GM18951 (cell line): Measurements from ENCODE around the gene DOK6.

Source experiments
- POLR2A ChIP-seq: IDR thresholded peaks from 4 replicates; pipeline ENCODE4 v1.6.1; 2011; ENCODE audit warnings: mild to moderate bottlenecking; ENCODE audit not compliant: insufficient read length, insufficient read depth; ENCODE audit errors: extremely low read depth
- in situ Hi-C: fragments of 300-500 bp; cut with MboI; formaldehyde crosslinking; loops from one replicate; pipeline ENCODE4 v1.12.0; 2022; ENCODE audit warnings: low sequenced_read_pairs, mixed read lengths, inconsistent platforms; ENCODE audit not compliant: unreplicated experiment

The DOK6 gene

GRCh38 chr18:69401226-69401971 lies 711 bp downstream of the DOK6 start:
- TF ChIP-seq POLR2A, result no peak
- in situ Hi-C loops, result no loop called here

GRCh38 chr18:69401972-69402532 lies 1.4 kb downstream of the DOK6 start:
- no peak for TF ChIP-seq POLR2A
- in situ Hi-C loops, result no loop called here

DNA sequence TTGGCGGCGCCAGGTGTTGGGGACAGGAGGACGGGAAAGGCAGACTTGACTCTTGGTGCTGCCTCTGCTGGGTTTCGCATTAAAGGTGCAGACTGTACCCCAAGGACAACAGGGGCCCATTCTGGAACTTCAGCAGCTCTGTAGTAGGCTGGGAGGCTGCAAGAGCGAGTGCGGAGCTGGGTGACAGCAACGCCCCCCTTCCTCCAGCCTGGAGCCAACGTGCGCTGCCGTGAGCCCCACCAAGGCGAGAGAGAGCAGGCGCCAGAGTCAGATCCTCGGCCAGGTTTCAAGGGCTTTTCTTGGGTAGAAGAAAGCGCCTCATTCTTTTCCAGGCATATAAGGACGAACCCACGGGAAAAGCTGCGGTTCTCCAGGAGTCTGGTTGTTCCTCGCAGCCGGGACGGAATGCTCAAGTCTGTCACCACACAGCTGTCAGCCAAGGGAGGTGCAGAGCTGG lies 1.9 kb downstream of the DOK6 start:
- in situ Hi-C loops, result no loop called here
- no peak for TF ChIP-seq POLR2A

- in situ Hi-C loops, result no loop called here
Measured at GRCh38 chr18:69408522-69408921, 7.8 kb downstream of the DOK6 start.

DNA sequence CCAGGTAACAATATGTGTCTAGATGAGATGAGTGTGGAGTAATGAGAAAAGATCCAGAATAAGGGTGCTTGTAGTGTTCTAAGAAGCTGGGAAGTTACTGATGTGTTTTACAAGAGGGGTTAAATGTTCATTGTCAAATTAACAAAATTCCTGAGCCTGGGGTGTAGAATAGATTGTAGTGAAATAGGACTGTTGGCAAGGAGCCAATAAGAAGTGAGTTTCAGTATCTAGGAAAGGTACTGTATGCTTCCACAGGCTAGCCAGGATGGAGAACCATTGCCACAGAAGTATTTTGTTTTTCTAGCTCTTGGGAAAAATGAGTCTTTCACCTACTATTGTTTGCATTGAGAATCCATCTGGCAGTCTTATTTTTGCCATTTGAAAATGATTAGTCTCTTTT lies 10.5 kb downstream of the DOK6 start:
- TF ChIP-seq POLR2A, result no peak
- in situ Hi-C loops, result no loop called here

More at GRCh38 chr18:69408522-69408921, 7.8 kb downstream of the DOK6 start:
- no peak for TF ChIP-seq POLR2A

DNA sequence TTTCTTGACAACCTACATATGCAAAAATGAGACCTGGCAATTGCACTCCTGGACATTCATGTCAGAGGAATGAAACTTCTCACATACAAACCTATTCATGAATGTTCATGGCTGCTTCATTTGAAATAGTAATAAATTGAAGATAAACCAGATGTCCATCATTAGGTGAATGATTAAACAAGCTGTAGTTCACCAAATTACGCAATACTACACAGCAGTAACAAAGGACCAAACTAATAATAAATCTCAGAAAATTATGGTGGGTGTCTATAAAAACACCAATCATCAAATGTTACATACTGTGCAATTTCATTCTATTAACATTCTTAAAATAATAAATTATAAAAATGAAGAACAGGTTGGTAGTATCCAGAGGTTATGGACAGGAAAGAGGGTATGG lies 13.5 kb downstream of the DOK6 start:
- TF ChIP-seq POLR2A, result no peak
- in situ Hi-C loops, result no loop called here

GRCh38 chr18:69432847-69433246 lies 32.2 kb downstream of the DOK6 start:
- in situ Hi-C loops, result no loop called here

GRCh38 chr18:69435000-69435399 lies 34.3 kb downstream of the DOK6 start:
- in situ Hi-C loops, result no loop called here
- no peak for TF ChIP-seq POLR2A

More at GRCh38 chr18:69432847-69433246, 32.2 kb downstream of the DOK6 start:
- no peak for TF ChIP-seq POLR2A

GRCh38 chr18:69444221-69444620 lies 43.5 kb downstream of the DOK6 start:
- no peak for TF ChIP-seq POLR2A
- in situ Hi-C loops, result no loop called here

DNA sequence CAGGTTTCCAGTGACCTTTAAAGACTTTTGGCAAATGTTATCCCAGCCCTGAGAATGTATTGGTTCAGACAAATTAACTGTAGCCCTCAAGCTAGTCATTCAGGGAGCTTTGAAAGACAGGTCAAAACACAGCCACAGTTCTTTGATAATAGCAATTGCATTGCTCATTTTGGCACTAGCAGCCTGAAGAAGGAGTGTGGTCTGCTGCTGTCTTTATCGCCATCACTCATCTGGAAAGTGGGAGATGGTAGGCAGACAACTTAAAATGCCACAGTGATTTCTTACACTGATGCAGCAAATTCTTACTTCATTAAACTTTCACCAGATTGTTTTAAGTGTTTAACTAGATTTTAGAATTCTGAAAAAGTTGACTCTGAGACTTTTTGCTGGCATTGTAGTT lies 47.2 kb downstream of the DOK6 start:
- TF ChIP-seq POLR2A, result no peak
- in situ Hi-C loops, result no loop called here

DNA sequence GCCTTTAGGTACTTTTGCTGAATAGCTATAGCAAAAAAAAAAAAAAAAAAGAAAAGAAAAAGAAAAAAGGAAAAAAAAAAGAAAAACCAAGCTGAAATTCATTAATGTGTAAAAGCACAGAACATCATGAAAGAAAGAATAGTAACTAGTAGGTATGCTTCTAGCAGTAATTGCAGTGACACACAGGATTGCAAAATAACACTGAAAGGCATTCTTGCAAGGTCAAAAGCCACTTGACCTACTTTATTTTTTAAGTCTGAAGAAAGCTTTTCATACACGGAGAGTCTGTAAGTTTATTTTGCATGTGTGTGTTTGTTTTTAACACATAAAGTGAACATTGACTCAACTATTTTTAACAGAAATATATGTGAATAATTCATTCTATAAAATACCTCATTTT lies 54.4 kb downstream of the DOK6 start:
- in situ Hi-C loops, result no loop called here
- no peak for TF ChIP-seq POLR2A

DNA sequence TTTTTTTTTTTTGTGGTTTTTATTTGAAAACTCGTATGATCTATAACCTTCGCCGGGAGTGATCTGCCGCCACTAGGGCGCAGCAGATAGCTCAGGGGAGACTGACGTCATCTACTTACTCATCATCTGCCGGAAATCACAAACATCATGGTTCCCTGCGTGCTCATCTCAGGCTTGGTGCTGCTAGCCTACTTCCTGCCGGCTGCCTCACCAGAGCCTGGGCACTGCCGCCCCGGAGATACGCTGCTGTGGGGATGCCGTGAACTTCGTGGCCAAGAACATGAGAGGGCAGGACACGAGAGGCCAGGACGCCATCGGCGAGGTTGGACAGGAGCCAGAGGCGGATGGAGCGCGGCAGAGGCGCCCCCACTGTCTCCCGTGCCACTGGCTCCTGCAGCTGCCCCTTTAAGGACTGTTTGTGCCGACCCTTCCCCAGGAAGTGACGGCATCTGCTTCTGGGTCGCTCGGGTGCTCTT lies 68.8 kb downstream of the DOK6 start:
- no peak for TF ChIP-seq POLR2A
- in situ Hi-C loops, result no loop called here

- in situ Hi-C loops, result no loop called here
- no peak for TF ChIP-seq POLR2A
Measured at GRCh38 chr18:69480460-69480859, 79.8 kb downstream of the DOK6 start.

- in situ Hi-C loops, result no loop called here
Measured at GRCh38 chr18:69483574-69483973, 82.9 kb downstream of the DOK6 start.

GRCh38 chr18:69484699-69485396 lies 84.2 kb downstream of the DOK6 start:
- in situ Hi-C loops, result no loop called here
- TF ChIP-seq POLR2A, result no peak

More at GRCh38 chr18:69483574-69483973, 82.9 kb downstream of the DOK6 start:
- TF ChIP-seq POLR2A, result no peak
